ENCODE results near the gene KIZ. TPM values are rescaled to one million over a fixed set of nuclear protein-coding genes. Genes with fewer than 3 reads are reported as not detected.

KIZ gene
- total RNA-seq, 1 experiment from 2014 or later, result 13.4 TPM

GRCh38 chr20:21149344-21149743 lies 23.5 kb downstream of the KIZ start:
- DNase-seq (no peak), ATAC-seq (no peak)
- Histone ChIP-seq H3K9me2 (replicated peaks; ENCODE audit: low read length) (no peaks in the 10 kb centered on the region), H3K4me1 (ENCODE audit: insufficient read depth, low read length) (0 out of 2 replicates have a peak, but pooled peaks cover 6% of the 10 kb centered on the region), H3K27ac (ENCODE audit: low read length) (no peak overlapping the region), H3K4me2 (ENCODE audit: low read length) (no peak overlapping the region), H3F3A (ENCODE audit: low read length, unreplicated experiment) (no peaks in the 10 kb centered on the region), H3K9me3 (ENCODE audit: low read length) (no peaks in the 10 kb centered on the region), H3K4me3 (ENCODE audit: low read length) (no peak overlapping the region), H3K36me3 (ENCODE audit: low read depth, low read length) (no peaks in the 10 kb centered on the region), H3K27me3 (ENCODE audit: low read length) (no peaks in the 10 kb centered on the region), H2AFZ (ENCODE audit: low read length) (no peak overlapping the region), H3K79me2 (ENCODE audit: low read length) (no peaks in the 10 kb centered on the region), H3K9ac (ENCODE audit: low read length) (no peak overlapping the region), H4K20me1 (ENCODE audit: low read length) (no peaks in the 10 kb centered on the region)
- POLR2A ChIA-PET (ENCODE audit: unreplicated experiment), result no interaction called here
- CTCF ChIA-PET, result no interaction called here
- no peak for TF ChIP-seq EZH2 (IDR thresholded peaks at IDR 0.05; ENCODE audit: low read length, unreplicated experiment)
- no peak for TF ChIP-seq CTCF (conservative IDR thresholded peaks at IDR 0.05; ENCODE audit: low read depth, low read length)
- no peak for TF ChIP-seq EZH2phosphoT487 (IDR thresholded peaks at IDR 0.05; ENCODE audit: borderline replicate concordance, low read length)
- BruUV-seq (replicated peaks), result no TSS peak
- intact Hi-C loops (cut with micrococcal nuclease), result no loop called here

- no peaks in the 10 kb centered on the region for H3K27me3 ChIP-seq (ENCODE audit: low read length)
- ChIA-PET CTCF (no interaction called here), POLR2A (ENCODE audit: unreplicated experiment) (no interaction called here)
- no TSS peak for BruUV-seq (replicated peaks)
- no peaks in the 10 kb centered on the region for H3K79me2 ChIP-seq (ENCODE audit: low read length)
- H3F3A ChIP-seq (ENCODE audit: low read length, unreplicated experiment), result no peaks in the 10 kb centered on the region
- intact Hi-C loops (cut with micrococcal nuclease), result no loop called here
- H3K27ac ChIP-seq (ENCODE audit: low read length), result no peak overlapping the region
- no peaks in the 10 kb centered on the region for H3K9me3 ChIP-seq (ENCODE audit: low read length)
- H3K4me1 ChIP-seq (ENCODE audit: insufficient read depth, low read length), result 0 out of 2 replicates have a peak, but pooled peaks cover 6% of the 10 kb centered on the region
- H3K9me2 ChIP-seq (replicated peaks; ENCODE audit: low read length), result no peaks in the 10 kb centered on the region
- no peaks in the 10 kb centered on the region for H4K20me1 ChIP-seq (ENCODE audit: low read length)
- H3K4me2 ChIP-seq (ENCODE audit: low read length), result no peak overlapping the region
- TF ChIP-seq CTCF (conservative IDR thresholded peaks at IDR 0.05; ENCODE audit: low read depth, low read length) (no peak), EZH2 (IDR thresholded peaks at IDR 0.05; ENCODE audit: low read length, unreplicated experiment) (no peak), EZH2phosphoT487 (IDR thresholded peaks at IDR 0.05; ENCODE audit: borderline replicate concordance, low read length) (no peak)
- H3K4me3 ChIP-seq (ENCODE audit: low read length), result no peak overlapping the region
- ATAC-seq, result no peak
- no peak overlapping the region for H3K9ac ChIP-seq (ENCODE audit: low read length)
- no peaks in the 10 kb centered on the region for H3K36me3 ChIP-seq (ENCODE audit: low read depth, low read length)
- DNase-seq, result no peak
- no peak overlapping the region for H2AFZ ChIP-seq (ENCODE audit: low read length)
These were observed 25.9 kb downstream of the KIZ start for GRCh38 chr20:21151791-21152190.

GRCh38 chr20:21154692-21155091 lies 28.8 kb downstream of the KIZ start:
- Histone ChIP-seq H3K4me3 (ENCODE audit: low read length) (no peak overlapping the region), H3K4me2 (ENCODE audit: low read length) (no peak overlapping the region), H4K20me1 (ENCODE audit: low read length) (no peaks in the 10 kb centered on the region), H3K27me3 (ENCODE audit: low read length) (no peaks in the 10 kb centered on the region), H3K9ac (ENCODE audit: low read length) (no peak overlapping the region), H3K9me3 (ENCODE audit: low read length) (no peaks in the 10 kb centered on the region), H3K9me2 (replicated peaks; ENCODE audit: low read length) (no peaks in the 10 kb centered on the region), H3F3A (ENCODE audit: low read length, unreplicated experiment) (no peaks in the 10 kb centered on the region), H2AFZ (ENCODE audit: low read length) (no peak overlapping the region), H3K27ac (ENCODE audit: low read length) (no peak overlapping the region), H3K4me1 (ENCODE audit: insufficient read depth, low read length) (0 out of 2 replicates have a peak, but pooled peaks cover 4% of the 10 kb centered on the region), H3K79me2 (ENCODE audit: low read length) (no peaks in the 10 kb centered on the region), H3K36me3 (ENCODE audit: low read depth, low read length) (no peaks in the 10 kb centered on the region)
- intact Hi-C loops (cut with micrococcal nuclease), result no loop called here
- ChIA-PET CTCF (no interaction called here), POLR2A (ENCODE audit: unreplicated experiment) (no interaction called here)
- ATAC-seq (no peak), DNase-seq (no peak)
- no TSS peak for BruUV-seq (replicated peaks)
- TF ChIP-seq CTCF (conservative IDR thresholded peaks at IDR 0.05; ENCODE audit: low read depth, low read length) (no peak), EZH2phosphoT487 (IDR thresholded peaks at IDR 0.05; ENCODE audit: borderline replicate concordance, low read length) (no peak), EZH2 (IDR thresholded peaks at IDR 0.05; ENCODE audit: low read length, unreplicated experiment) (no peak)
